Activated T-cell treated with anti-CD3 and anti-CD28 coated beads, Interleukin-2, amount 50 U/mL, for 4 hours (primary cell): ENCODE measurements around the gene ZNF563. TPM values are rescaled to one million over a fixed set of nuclear protein-coding genes. Genes with fewer than 3 reads are reported as not detected.
"Not testable (repeated sequence)": the region's sequence is repeated elsewhere in the genome, so short reads cannot be mapped to it uniquely, and the experiment has no call there.

Experiments
- ATAC-seq, 2 donors: fragments of 200-7000 bp; cut with Tn5 transposase; one replicate each; pipeline ENCODE4 v1.10.0; 2021
- DNase-seq: peaks from one replicate; pipeline ENCODE4 v3.0.0-alpha.2; 2020
- H3K27me3 Mint-ChIP-seq: one replicate; pipeline ENCODE4 v1.8.0; 2021; ENCODE audit warnings: low read depth, mixed read lengths
- H3K36me3 Mint-ChIP-seq: one replicate; pipeline ENCODE4 v1.8.0; 2022; ENCODE audit warnings: mixed read lengths; ENCODE audit not compliant: insufficient read depth
- H3K4me1 Mint-ChIP-seq: one replicate; pipeline ENCODE4 v1.8.0; 2021; ENCODE audit warnings: low read depth, mixed read lengths
- H3K4me3 Mint-ChIP-seq: one replicate; pipeline ENCODE4 v1.8.0; 2021; ENCODE audit warnings: mild to moderate bottlenecking, moderate library complexity, mixed read lengths
- H3K9me3 Mint-ChIP-seq: one replicate; pipeline ENCODE4 v1.8.0; 2021; ENCODE audit warnings: mixed read lengths
- total RNA-seq, 3 donors: library from RNA; stranded (reverse); gene quantifications; one replicate each; pipeline ENCODE4 v1.2.1, GENCODE V29; 2021

The ZNF563 gene
- 1 to 10 TPM; 1.3 to 1.6 (median 1.4) TPM for total RNA-seq

DNA sequence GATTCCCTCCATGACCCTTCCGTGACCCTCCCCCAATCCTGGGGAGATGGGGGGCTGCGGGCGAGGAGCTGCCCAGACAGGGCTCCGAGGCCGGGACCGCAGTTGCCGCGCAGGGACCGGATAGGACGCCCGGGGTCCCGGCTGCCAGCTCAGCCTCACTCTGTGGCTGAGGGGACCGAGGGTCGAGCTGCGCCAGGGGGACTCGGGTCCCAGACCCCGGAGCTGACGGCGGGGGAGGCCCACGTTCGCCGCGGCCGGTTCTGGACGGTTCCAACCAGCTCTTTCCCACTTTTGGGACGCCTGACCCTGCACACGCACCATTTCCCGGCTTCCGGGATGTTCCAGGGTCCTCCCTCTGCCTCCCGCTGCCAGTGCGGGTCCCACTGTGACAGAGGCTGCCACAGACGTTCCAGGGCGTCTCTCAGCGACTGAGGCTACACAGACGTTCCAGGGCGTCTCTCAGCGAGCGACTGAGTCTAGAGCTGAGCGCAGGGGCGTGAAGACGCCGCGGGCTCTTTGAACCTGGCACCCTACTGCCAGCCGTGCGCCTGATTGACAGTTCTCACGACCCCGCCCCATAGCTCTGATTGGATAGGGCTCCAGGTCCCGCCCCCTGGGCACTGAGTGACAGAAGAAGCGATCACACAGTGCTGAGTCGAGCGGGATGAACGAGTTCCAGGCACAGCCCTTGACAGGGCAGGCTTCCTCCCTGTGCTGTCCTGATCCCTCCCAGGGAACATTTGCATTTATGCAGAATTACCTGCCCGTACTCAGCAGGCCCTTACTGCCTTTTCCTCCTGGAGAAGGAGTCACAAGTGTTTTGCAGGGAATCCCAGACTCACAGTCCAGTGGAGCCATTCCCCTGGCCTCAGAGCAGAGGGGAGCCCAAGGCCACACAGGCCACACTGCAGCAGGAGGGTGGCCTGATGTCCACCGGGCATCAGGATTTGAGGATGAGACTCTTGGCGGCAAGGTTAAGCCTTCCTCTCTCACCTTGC lies at the start of gene ZNF563:
Gene ZNF563 (minus strand): TSS at position 472 of the 998 bp plus-strand sequence. CDS start 151 bp downstream, at position 321.
- H3K4me3 Mint-ChIP-seq: peak within 1 kb of the TSS; percentile 95
- DNase-seq (peak; percentile 98), ATAC-seq (peak; percentile 97 to 99)
- peaks cover 39% of the 10 kb centered on the region for H3K4me1 Mint-ChIP-seq
- H3K9me3 Mint-ChIP-seq: no peaks in the 10 kb centered on the region
- H3K36me3 Mint-ChIP-seq: peaks cover 2% of the 10 kb centered on the region
- H3K27me3 Mint-ChIP-seq: no peaks in the 10 kb centered on the region

DNA sequence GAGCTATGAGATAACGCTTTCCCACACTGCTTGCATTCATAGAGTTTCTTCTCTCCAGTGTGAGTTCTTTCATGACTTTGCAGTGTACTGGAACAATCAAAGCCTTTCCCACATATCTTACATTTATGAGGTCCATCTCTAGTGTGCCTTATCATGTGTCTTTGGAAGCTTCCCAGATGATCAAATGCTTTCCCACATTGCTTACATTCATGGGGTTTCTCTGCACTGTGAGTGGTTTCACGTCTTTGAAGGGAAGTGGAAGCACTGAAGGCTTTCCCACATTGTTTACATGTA lies 47.0 kb upstream of the ZNF563 start:
- H3K36me3 Mint-ChIP-seq: peaks cover 28% of the 10 kb centered on the region
- no peaks in the 10 kb centered on the region for H3K4me1 Mint-ChIP-seq
- peaks cover 46% of the 10 kb centered on the region for H3K9me3 Mint-ChIP-seq
- no peak for ATAC-seq
- H3K27me3 Mint-ChIP-seq: no peaks in the 10 kb centered on the region
- no peak for DNase-seq
- no peak overlapping the region for H3K4me3 Mint-ChIP-seq

DNA sequence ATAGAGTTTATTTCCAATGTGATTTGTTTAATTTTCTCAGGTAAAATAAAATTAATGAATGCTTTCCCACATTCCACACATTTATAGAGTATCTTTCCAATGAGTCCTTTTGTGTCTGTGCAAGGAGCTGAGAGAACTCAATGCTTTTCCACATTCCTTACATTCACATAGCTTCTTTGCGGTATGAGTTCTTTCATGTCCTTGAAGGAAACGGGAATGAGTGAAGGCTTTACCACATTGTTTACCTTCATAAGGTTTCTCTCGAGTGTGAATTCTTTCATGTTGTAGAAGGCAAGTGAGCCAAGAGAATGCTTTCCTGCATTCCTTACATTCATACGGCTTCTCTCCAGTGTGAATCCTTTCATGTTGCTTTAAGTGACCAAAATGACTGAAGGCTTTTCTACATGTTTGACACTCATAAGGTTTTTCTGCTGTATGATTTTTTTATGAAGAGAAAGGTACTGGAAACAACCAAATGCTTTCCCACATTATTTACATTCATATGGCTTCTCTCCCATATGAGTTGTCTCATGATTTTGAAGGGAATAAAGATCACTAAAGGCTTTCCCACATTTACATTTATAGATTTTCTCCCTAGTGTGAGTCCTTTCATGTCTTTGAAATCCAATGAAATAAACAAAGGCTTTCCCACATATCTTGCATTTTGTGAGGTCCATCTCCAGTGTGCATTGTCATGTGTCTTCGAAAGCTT lies 46.5 kb upstream of the ZNF563 start:
- H3K27me3 Mint-ChIP-seq: no peaks in the 10 kb centered on the region
- ATAC-seq: no peak
- H3K9me3 Mint-ChIP-seq: peaks cover 42% of the 10 kb centered on the region

DNA sequence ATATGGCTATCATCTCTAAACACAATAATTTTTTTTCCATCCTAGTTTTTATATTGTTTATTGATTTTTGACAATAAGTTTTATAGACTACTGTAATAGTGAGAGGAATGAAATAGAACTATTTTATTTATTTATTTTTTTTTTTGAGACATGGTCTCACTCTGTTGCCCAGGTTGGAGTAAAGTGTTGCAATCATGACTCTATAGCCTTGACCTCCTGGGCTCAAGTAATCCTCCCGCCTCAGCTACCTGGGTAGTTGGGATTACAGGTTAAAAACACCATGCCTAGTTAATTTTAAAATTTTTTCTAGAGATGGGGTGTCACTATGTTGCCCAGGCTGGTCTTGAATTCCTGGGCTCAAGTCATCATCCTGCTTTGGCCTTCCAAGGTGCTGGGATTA lies 40.6 kb upstream of the ZNF563 start:
- Mint-ChIP-seq H3K36me3 (peaks cover 8% of the 10 kb centered on the region), H3K27me3 (no peaks in the 10 kb centered on the region), H3K9me3 (peaks cover 24% of the 10 kb centered on the region), H3K4me3 (no peak overlapping the region), H3K4me1 (no peaks in the 10 kb centered on the region)
- ATAC-seq (no peak), DNase-seq (no peak)

More for the DNA sequence above, 46.5 kb upstream of the ZNF563 start:
- DNase-seq: no peak
- Mint-ChIP-seq H3K4me1 (no peaks in the 10 kb centered on the region), H3K36me3 (peaks cover 28% of the 10 kb centered on the region), H3K4me3 (no peak overlapping the region)

DNA sequence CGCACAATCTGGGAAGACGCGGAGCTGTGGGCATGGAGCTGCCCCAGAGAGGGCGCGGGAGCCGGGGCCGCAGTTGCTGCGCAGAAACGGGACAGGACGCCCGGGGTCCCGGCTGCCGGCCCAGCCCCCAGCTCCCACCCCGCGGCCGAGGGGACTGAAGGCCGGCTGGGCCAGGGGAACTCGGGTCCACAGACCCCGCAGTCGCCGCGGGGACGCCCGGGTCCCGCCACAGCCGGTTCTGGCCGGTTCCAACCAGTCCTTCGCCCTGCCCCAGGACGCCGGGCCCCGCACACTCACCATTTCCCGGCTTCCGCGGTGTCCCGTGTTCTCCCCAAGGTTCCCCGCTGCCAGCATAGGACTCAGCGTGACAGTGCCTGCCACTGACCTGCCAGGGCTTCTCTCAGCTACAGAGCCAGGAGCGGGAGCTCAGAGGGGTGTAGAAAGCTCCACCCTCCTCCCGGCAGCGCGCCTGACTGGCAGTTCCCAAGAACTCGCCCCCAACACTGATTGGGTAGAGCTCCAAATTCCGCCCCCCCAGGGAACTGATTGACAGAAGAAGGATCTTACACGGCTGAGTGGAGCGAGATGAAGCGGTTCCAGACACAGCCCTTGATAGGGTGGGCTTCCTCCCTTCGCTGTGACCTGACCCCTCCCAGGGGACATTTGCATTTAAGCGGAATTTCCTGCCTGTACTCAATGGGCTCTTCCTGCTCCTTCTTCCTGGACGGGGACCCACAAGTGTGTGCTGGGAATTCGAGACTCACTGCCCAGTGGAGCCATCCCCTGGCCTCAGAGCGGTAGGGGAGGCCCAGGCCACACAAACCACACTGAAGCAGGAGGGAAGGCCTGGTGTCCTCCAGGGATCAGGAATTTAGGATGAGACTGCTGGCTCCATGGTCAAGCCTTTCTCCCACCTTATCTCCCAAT lies 32.1 kb upstream of the ZNF563 start, which contains the start of gene ZNF442:
Gene ZNF442 (minus strand): TSS at position 448 of the 927 bp plus-strand sequence. CDS start 2,052 bp downstream, outside the sequence.
- H3K27me3 Mint-ChIP-seq: no peaks in the 10 kb centered on the region
- H3K36me3 Mint-ChIP-seq: peaks cover 3% of the 10 kb centered on the region

DNA sequence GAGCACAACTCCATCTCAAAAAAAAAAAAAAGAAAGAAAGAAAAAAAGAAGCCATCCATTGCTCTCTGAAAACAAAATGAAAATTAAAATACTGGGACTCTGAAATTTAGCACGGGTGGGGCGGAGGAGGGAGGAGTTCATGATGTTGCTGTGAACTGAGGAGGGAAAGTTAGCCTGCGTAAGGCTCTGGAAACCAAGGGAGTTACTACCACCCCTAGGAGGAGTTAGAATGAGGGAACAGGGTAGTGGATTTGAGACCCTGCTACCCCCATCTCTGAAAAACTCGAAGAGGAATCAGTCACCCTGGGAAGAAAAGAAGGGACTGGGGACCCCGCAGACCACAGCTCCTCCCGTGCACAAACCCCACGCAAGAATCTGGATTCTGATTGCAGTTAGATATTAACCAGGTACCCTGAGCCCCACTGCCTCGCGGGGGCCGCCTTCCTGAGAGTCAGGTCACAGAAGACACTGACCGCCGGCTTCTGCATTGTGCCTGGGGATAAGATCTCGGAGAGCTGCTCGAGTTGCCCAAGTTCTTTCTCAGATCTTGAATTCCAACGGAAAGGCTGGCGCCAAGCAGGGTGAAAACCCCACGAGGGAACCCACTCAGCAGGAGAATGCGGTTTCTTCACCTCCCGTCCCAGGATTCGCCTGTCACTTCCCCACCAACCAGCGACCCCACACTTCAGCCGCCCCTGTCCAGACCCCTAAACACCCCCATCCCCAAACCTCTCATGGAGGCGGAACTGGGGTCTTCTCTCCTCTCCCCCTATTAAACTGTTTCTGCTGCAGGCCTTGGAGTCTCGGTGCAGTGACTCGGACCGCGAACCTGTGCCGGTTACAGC lies 31.2 kb upstream of the ZNF563 start:
- DNase-seq (no peak), ATAC-seq (no peak)
- Mint-ChIP-seq H3K4me1 (peaks cover 20% of the 10 kb centered on the region), H3K36me3 (peaks cover 3% of the 10 kb centered on the region), H3K27me3 (no peaks in the 10 kb centered on the region), H3K4me3 (peak overlapping the region; percentile 85), H3K9me3 (no peaks in the 10 kb centered on the region)

More for the DNA sequence above, 32.1 kb upstream of the ZNF563 start, which contains the start of gene ZNF442:
- H3K4me1 Mint-ChIP-seq: peaks cover 20% of the 10 kb centered on the region
- DNase-seq: peak; percentile 81
- no peaks in the 10 kb centered on the region for H3K9me3 Mint-ChIP-seq
- peak; percentile 99 to 100 for ATAC-seq
- H3K4me3 Mint-ChIP-seq: peak within 1 kb of the TSS; percentile 85

DNA sequence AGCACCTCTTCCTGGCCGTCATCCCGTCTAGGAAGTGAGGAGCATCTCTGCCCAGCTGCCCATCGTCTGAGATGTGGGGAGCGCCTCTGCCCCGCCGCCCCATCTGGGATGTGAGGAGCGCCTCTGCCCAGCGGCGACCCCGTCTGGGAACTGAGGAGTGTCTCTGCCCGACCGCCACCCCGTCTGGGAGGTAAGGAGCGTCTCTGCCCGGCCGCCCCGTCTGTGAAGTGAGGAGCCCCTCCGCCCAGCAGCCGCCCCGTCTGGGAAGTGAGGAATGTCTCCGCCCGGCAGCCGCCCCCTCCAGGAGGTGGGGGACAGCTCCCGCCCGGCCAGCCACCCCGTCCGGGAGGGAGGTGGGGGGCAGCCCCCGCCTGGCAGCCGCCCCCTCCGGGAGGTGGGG lies 28.8 kb upstream of the ZNF563 start:
- H3K4me3 Mint-ChIP-seq, H3K9me3 Mint-ChIP-seq, ATAC-seq, H3K36me3 Mint-ChIP-seq, H3K27me3 Mint-ChIP-seq, DNase-seq: not testable (repeated sequence)
- H3K4me1 Mint-ChIP-seq: peaks cover 20% of the 10 kb centered on the region

DNA sequence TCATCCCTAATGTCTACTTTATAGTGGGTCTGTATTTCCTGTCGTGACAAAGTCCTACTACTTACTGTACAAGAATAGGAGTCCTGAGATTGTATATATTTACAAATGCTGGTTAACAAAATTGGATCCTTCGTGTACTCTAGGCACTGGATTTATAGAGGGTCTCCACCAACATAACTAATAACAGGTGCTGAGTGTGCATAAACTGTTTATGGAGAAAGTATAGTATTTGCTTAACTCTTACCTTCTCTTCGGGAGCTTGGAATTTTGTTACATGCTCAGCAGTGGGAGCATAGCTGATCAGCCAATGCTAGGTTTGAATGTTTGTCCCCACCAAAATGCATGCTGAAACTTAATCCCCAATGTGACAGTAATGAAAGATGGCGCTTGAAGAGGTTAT lies 19.9 kb upstream of the ZNF563 start:
- ATAC-seq (no peak), DNase-seq (no peak)
- Mint-ChIP-seq H3K4me3 (no peak overlapping the region), H3K4me1 (no peaks in the 10 kb centered on the region), H3K36me3 (peaks cover 36% of the 10 kb centered on the region), H3K9me3 (peaks cover 49% of the 10 kb centered on the region), H3K27me3 (no peaks in the 10 kb centered on the region)

DNA sequence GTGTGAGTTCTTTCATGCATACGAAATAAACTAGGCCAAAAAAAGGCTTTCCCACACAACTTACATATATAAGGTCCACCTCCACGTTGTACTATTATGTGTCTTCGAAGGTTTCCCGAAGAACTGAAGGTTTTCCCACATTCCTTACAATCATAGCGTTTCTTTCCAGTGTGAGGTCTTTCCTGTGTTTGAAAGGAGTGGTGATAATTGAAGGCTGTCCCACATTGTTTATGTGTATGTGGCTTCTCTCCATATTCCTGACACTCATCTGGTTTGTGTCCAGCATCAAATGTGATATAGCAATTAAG lies 17.4 kb upstream of the ZNF563 start:
- Mint-ChIP-seq H3K36me3 (peaks cover 33% of the 10 kb centered on the region), H3K27me3 (no peaks in the 10 kb centered on the region), H3K4me3 (no peak overlapping the region), H3K4me1 (no peaks in the 10 kb centered on the region), H3K9me3 (peaks cover 53% of the 10 kb centered on the region)
- ATAC-seq: no peak
- no peak for DNase-seq

DNA sequence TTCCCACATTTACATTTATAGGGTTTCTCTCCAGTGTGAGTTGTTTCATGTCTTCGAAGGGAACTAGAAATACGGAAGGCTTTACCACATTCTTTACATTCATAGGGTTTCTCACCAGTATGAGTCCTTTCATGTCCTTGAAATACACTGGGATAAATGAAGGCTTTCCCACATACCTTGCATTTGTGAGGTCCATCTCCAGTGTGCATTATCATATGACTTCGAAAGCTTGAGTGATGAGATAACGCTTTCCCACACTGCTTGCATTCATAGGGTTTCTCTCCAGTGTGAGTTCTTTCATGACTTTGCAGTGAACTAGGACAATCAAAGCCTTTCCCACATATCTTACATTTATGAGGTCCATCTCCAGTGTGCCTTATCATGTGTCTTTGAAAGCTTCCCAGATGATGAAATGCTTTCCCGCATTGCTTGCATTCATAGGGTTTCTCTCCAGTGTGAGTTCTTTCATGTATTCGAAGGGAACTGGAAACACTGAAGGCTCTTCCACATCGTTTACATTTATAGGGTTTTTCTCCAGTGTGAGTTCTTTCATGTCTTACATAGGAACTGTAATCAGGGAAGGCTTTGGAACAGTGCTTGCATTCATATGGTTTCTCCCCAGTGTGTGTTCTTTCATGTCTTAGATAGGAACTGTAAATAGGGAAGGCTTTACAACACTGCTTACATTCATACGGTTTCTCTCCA lies 16.9 kb upstream of the ZNF563 start:
- Mint-ChIP-seq H3K4me3 (no peak overlapping the region), H3K9me3 (peaks cover 53% of the 10 kb centered on the region), H3K36me3 (peaks cover 33% of the 10 kb centered on the region), H3K27me3 (no peaks in the 10 kb centered on the region), H3K4me1 (no peaks in the 10 kb centered on the region)
- DNase-seq (no peak), ATAC-seq (no peak)

DNA sequence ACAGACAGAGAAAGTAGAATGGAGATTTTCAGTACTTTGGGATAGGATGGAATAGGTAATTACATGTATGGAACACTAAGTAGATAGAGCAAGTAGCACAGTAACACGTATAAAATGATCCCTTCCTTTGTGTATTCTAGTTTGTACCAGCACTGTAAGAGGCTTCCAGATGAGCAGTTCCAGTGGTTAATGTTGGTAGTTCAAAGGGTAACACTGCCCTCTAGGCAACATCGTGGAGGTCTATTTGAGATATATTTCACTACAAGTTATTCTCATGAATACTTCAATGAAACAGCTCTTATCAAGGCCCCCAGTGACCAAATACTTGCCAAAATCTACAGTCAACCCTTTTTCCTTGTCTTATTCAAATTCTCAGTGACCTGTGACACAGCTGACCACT lies 13.5 kb upstream of the ZNF563 start:
- DNase-seq: no peak
- Mint-ChIP-seq H3K27me3 (no peaks in the 10 kb centered on the region), H3K36me3 (peaks cover 18% of the 10 kb centered on the region), H3K4me1 (no peaks in the 10 kb centered on the region), H3K9me3 (peaks cover 27% of the 10 kb centered on the region), H3K4me3 (no peak overlapping the region)
- ATAC-seq: no peak

DNA sequence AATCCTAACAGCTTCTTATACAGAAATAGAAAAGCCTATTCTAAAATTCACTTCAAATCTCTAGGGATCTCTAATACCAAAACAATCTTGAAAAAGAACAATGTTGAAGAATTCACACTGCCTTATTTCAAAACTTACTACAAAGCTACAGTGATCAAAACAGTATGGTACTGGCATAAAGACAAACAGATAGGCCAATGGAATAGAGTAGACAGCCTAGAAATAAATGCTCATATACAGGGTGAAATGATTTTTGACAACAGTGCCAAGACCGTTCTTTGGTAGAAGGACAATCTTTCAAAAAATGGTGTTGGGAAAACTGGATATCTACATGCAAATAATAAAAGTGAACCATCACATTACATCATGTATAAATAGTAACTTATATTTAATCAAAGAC lies 11.8 kb upstream of the ZNF563 start:
- Mint-ChIP-seq H3K4me3 (no peak overlapping the region), H3K36me3 (peaks cover 7% of the 10 kb centered on the region)
- no peak for ATAC-seq

More for the DNA sequence above, 11.8 kb upstream of the ZNF563 start:
- no peak for DNase-seq
- H3K4me1 Mint-ChIP-seq: no peaks in the 10 kb centered on the region
- H3K27me3 Mint-ChIP-seq: no peaks in the 10 kb centered on the region
- peaks cover 24% of the 10 kb centered on the region for H3K9me3 Mint-ChIP-seq
